Measurements from ENCODE around the gene ZBTB5.
"Not testable (repeated sequence)": the region's sequence is repeated elsewhere in the genome, so short reads cannot be mapped to it uniquely, and the experiment has no call there.

The ZBTB5 gene

DNA sequence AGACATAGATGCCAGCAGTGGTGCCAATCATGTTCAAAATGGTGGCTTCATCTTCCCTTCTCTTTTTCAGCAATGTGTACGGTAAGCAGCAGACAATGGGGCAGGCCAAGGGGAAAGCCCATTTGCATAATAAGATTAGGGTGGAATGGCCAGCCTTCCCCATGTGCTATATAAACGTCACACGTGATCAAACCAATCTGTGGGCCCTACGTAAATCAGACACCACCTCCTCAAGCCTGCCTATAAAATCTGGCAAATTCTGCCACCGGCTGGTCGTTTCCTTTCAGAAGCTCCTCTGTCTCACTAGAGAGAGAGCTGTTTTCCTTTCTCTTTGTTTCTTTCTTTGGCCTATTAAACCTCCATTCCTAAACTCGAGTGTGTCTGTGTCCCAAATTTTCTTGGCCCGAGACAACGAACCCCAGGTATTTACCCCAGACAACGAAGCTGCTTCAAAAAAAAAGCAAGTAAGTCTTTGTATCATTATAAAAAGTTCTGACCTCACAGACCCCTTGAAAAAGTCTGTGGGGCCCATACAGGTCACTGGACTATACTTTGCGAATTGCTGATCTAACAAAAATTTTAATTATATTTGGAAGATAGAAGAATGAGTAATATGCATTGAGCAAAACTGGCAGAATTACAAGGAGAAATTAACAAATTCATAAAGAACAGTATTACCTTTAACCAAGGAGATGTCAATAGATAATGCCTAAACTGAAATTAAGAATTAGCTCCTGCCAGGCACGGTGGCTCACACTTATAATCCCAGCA, 15.2 kb downstream of the ZBTB5 start:
- peak; percentile 85 for DNase-seq (ENCODE audit: low spot score)

DNA sequence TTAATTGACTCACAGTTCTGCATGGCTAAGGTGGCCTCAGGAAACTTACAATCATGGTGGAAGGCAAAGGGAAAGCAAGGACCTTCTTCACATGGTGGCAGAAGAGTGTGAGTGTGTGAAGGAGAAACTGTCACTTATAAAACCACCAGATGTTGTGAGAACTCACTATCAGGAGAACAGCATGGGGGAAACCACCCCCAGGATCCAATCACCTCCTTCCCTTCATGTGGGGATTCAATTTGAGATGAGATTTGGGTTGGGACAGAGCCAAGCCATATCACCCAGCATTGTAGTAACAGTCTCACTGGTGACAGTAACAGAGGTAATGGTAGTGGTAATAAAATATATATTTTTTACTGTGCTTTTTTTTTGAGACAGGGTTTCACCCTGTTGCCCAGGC, 18.1 kb downstream of the ZBTB5 start:
- no peak for DNase-seq (ENCODE audit: low spot score)

DNA sequence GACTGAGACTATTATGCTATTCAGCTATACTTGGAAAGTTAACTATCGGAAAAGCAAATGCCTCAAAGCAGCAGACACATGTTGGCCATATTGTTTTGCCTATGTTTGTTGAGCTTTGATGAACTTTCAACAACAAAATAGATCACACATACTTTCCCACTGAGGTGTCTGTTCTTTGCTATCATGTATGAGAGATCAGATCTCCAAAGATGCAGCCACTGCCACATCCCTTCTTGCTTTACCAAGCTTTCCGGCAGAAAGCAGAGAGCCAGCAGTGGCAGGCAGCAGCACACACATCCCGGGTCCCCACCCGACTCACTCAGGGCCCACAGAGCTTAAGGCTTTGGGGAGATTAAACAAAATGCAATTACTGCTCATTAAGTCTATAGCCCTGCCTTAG, 18.8 kb downstream of the ZBTB5 start:
- DNase-seq (ENCODE audit: low spot score): no peak

DNA sequence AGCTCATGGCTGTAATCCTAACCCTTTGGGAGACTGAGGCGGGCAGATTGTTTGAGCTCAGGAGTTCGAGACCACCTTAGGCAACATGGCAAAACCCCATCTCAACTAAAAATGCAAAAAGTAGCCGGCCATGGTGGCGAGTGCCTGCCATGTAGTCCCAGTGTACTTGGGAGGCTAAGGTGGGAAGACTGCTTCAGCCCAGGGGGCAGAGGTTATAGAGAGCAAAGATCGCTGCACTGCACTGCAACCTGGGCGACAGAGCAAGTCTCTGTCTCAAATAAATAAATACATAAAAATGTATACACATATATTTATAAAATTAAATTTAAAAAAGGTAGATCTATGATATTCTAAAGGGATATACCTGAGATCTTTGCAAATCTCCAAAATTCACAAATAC, 19.4 kb downstream of the ZBTB5 start:
- no peak for DNase-seq (ENCODE audit: low spot score)

DNA sequence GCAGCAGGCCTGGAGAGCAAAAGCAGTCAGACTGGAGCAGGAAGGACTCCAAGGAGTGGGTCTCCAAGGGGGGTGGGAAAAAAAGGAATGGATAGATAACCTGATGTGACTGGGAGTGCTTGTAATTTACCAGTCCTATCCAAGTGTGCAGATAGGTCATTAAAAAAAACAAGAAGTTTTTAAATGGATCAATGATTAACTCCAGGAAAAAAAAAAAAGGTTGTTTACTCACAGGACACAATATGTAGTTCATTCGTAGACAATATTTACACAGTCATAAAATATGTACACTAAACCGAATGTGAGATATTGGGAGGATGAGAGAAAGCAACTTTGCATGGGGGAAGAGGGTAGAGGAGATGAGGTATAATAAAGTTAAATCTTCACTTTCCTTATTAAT, 20.4 kb downstream of the ZBTB5 start:
- no peak for DNase-seq (ENCODE audit: low spot score)

DNA sequence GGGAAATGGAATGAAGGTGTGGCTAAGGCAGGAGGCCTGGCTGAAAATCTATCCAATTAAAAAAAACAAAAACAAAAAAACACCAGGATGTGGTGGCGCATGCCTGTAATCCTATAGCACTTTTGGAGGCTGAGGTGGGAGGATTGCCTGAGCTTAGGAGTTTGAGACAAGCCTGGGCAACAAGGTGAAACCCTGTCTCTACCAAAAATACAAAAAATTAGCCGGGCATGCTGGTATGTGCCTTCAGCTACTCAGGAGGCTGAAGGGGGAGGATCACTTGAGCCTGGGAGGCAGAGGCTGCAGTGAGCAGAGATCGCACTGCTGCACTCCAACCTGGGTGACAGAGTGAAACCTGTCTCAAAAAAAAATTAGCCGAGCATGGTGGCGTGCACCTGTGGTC, 21.7 kb downstream of the ZBTB5 start:
- DNase-seq (ENCODE audit: low spot score): no peak

DNA sequence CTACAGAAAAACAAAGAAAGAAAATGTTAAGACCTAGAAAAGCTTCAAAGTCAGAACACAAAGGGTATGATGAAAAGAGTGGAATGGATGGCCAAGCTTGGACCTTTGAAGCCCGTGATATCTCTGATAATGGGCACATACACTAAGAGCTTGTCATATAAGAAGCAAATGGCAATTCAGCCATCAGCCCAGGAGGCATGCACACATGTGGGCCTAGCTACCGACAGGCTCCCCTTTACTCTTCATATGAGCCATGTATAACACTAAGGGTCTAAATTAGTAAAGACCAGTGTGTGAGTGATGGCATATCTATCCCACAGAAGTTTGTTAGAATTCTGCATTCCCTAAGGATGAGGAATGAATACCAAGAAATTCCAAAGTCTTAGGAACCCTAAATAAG, 22.7 kb downstream of the ZBTB5 start:
- no peak for DNase-seq (ENCODE audit: low spot score)

DNA sequence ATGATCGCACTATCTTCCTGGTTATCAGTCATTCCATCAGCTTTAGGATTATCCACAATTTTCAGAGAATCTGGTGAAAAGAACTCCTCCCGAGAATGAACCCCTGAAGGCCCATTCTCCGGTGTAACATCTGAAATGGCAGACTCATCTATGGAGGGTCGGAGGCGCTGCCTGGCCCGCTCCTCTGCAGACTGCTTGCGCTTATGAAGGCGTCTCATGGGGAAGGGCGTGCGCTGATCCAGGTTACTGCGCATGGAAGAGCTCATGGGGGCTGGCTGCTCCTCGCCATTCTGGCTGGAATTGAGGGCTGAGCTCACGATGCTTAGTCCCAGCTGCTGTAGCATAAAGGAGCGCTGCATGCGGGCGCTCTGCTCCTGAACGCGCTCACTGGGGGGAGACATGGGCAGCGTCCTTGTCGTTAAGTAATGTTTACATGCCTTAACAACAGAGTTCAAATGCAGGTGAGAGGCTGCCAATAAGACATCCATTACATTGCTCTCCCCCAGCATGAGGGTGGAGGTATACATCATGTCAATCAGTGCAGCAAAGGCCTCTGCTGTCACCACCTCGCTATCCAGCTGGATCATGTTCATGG, 23.4 kb downstream of the ZBTB5 start:
- no peak for DNase-seq (ENCODE audit: low spot score)

DNA sequence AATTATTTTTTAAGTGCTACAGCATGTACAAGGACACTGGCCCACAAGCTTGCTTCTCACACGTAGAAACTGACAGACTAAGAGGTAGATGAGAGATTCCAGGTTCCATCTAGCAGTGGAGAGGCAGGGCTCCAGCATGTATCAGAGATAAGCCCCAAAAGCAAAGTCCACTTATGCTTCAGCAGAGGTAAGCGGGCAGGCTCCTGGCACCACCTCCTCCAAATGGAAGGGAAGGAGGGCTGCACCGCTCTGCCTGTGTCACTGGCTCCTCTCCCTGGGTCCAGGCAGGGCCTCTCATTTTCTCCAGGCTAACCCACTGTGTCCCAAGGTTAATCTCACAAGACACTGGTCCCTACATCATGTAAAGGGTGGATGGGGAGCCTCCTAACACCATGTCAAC, 26.9 kb downstream of the ZBTB5 start:
- no peak for DNase-seq (ENCODE audit: low spot score)

DNA sequence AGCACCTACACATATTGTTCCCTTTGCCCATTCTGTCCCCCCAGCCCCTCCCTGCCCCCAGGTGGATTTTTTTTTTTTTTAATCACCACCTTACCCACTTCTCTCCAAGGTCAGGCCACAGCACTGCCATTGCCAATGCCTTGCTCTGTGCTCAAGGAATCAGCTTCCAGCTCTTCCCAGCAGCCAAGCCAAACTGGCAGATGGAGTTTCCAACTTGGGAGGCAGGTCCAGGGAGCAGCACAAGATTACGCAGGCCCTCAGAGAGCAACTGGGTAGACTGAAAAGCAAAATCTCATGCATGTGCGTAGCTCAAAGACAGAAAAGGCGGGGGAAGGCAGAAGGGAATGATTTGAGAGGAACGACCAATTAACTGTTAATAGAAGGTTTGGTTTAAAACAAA, 27.6 kb downstream of the ZBTB5 start:
- no peak for DNase-seq (ENCODE audit: low spot score)

DNA sequence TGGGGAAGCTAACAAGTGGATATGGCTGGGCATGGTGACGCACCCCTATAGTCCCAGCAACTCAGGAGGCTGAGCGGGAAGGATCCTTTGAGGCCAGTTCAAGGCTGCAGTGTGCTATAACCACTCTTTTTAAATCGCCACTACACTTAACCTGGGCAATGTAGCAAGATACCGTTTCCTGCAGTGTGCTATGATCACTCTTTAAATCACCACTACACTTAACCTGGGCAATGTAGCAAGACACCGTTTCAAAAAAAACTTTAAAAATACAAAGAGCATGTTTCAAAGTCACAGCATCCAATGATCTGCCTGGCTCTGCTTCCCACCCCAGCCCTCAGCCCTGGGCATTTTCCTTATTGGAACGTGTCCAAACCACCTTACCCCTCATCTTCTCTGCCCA, 28.2 kb downstream of the ZBTB5 start:
- DNase-seq (ENCODE audit: low spot score): no peak

DNA sequence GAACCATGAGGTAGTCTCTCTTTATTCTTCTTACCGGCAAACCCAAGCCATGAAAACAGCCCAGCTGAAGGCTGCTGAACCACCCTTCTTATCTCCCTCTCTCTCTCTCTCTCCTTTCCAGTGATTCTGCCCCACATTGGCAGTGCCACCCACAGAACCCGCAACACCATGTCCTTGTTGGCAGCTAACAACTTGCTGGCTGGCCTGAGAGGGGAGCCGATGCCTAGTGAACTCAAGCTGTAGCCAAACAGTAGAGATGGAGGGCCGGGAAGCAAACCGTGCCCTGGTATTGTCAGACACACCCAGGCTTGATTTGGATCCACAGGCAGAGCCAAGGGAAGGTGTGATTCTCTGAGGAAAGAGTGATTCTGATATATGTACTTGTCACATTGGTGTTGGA, 28.7 kb downstream of the ZBTB5 start:
- no peak for DNase-seq (ENCODE audit: low spot score)

DNA sequence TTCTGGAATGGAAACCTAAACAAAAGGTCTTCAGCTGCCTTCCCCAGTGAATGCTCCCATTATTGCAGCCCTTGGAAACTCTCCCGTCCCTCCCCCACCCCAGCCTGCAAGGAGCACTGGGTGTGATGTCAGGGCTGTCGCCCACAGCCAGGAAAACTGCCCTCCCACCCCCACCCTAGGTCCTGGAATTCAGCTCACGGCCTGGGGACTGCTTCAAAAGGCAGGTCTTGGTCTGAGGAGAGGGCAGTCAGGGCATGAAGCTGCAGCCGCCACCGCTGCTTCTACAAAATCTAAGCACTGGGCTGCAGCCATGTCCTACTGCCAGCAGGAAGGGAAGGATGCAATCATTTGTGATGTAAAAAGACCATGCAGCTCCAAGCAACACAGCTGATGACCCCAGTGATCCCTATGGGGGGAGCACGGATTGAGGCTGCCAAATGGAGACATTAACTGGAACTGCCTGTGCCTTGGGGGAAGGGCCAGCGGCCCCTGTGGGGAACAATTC, 31.3 kb downstream of the ZBTB5 start:
- no peak for DNase-seq (ENCODE audit: low spot score)

DNA sequence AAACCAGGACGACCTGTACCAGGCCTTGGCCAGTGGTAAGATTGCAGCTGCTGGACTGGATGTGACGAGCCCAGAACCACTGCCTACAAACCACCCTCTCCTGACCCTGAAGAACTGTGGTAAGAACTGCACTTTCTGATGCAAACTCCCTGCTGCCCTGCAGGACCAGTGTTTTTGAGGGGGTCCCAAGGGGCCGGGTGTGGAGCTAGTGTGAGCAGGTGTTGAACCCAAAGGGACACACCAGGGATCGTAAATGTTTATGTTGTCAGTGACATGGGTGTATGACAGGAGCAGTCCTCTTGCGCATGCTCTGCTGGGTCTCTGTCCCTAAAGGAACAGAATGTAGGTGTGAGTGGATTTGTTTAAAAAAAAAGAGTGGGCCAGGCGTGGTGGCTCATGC, 33.2 kb downstream of the ZBTB5 start:
- no peak for DNase-seq (ENCODE audit: low spot score)

DNA sequence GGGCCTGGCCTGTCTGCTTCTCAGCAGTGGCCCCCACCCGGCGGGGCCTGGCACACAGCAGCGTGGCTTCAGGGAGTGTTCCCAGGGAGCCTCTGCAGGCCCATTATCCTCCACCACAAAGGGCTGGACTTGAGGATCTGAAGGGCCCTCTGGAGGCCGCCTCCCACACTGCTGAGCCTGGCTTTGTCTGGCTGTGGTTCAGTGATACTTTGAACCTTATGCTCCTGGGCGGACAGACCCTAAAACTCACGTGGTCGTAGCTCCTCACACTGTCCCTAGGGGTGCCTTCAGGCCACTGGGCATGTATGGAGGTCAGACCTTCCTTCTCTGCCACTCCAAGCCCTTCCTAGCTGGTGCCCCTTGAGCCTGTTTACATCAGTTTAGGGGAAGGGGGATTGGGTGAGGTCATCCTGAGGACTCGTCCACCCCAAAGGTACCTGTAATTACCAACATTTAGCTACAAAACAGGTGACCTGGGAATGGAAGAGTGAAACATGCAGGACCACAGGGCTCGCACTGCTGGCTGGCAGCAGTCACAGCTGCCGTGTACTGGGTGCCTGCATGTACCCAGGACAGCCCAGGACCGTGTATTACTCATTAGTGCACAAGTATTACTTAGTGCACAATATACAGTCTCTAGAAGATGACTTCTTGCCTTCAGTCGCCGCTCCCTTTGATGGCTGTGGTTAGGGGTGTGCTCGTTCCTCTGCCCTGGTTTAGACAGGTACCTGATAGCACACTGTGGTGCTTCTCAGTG, 34.2 kb downstream of the ZBTB5 start:
- no peak for DNase-seq (ENCODE audit: low spot score)

DNA sequence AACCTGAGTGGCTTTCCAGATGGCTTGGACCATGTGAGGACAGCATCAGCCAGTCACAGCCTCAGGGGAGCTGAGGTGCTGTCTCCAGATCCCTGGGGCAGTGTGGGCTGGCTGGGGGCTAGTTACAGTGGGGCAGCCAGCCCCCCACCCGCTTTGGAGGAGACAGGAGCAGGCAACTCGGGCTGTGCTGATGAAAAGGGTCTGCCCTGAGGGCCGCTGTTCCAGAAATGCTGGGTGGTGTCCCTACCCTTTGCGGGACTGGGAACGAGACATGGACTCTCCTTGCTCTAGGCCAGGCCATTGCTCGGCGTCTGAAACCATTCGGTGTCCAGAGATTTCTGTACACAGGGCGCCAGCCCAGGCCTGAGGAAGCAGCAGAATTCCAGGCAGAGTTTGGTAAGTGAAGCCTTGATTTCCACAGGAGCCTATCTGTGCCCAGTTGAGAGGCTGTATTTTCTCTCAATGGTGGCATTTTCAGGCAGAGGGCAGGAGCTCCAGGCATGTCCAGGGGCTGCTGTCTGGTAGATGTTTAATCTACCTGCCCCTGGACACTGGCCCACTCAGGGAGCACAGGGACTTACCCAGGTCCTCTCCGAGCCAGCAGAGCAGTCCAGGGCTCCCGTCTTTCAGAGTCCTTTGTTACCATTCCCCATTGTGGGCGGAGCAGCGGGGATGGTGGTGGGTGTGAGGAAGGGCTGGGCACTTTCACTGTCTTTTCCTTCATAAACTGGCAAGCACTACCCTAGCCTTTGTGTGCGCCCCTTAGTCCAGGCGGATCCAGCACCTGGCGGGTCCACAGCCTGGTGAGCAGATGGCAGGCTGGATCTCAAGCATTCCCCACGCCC, 35.6 kb downstream of the ZBTB5 start:
- DNase-seq (ENCODE audit: low spot score): no peak

DNA sequence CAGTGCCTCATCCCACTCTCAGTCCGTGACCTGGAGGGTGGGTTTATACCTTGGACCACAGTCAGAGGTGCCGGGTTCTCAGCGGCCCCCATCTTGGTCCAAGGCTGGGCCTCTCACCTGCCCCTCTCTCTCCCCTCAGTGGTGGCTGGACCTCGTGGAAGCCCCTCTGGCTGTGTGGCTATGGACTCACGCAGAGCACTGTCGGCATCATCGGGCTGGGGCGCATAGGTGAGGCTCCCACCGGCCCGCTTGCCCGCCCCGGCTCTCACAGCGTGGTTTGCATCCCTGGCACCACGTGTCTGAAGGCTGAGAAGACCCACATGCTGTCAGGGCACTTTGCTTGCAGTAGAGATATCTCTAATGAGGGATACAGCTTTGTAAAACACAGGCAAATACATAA, 36.9 kb downstream of the ZBTB5 start:
- no peak for DNase-seq (ENCODE audit: low spot score)

DNA sequence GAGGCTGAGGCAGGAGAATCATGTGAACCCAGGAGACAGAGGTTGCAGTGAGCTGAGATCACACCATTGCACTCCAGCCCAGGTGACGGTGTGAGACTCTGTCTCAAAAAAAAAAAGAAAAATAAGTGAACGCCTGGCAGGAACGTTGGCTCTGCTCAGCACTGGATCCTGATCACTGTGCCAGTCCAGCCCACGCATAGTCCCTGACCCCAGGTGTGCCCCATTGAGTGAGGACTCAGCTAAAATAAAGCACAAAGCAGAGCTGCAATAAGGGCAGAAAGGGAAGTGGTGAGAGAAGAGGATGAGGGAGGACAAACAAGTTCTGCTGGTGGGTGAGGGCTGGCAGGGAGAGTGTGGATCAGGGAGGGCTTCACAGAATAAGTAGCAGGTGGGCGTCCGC, 38.4 kb downstream of the ZBTB5 start:
- no peak for DNase-seq (ENCODE audit: low spot score)

DNA sequence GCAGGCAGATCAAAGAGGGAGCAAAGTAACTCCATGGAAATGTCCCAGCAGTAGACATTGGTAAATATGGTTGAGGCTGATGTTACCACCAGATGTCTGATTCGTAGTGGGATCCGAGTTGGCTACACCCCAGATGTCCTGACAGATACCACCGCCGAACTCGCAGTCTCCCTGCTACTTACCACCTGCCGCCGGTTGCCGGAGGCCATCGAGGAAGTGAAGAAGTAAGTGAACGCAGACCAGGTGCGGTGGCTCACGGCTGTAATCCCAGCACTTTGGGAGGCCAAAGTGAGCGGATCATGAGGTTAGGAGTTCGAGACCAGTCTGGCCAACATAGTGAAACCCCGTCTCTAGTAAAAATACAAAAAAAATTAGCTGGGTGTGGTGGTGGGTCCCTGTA, 38.8 kb downstream of the ZBTB5 start:
- not testable (repeated sequence) for DNase-seq (ENCODE audit: low spot score)

DNA sequence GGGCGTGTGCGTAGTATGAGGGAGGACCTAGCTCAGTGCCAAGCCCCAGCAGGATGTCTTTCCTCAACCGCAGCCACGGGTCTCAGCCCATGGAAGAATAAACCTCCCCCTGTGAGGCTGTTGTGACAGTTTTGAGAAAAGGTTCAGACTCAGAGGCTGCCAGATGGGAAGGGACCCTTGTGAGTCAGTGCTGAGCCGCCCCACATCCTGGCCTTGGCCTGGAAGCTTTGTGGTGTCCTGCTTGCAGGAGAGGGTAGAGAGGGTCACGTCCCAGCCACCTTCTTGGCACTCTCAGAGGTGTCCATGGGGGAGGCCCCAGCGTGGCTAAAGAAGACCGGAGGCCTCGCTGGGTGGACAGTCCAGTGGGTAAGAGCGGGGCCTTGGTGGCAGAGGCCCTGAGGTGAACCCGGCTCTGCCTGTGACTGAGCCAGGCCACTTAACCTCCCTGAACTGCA, 39.9 kb downstream of the ZBTB5 start:
- no peak for DNase-seq (ENCODE audit: low spot score)

DNA sequence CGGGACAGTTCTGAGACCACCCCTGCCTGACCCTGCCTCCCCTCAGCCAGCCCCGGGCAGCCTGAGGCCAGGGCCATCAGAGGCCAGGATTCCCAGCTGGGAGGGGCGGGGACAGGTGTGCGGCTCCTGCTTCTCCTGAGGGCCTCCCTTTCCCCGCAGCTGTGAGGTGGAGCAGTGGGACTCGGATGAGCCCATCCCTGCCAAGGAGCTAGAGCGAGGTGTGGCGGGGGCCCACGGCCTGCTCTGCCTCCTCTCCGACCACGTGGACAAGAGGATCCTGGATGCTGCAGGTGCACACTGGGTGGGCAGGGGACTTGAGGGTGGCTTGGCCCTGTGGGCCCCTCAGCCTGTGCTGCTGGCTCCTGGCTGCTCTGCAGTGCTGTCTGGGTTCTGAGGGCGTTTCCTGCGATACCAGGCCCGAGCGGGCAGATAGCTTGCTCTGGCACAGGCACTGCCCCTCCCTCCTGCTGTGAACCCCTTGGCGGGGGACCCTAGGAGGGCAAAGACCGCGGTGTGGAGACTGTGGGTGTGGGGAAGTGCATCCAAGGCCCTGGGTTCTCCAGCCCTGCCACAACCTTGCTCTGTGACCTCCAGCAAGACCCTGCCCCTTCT, 40.5 kb downstream of the ZBTB5 start:
- DNase-seq (ENCODE audit: low spot score): no peak

Measured in SK-N-DZ (cell line).